ENCODE data around the gene HMX2. TPM values are rescaled to one million over a fixed set of nuclear protein-coding genes. Genes with fewer than 3 reads are reported as not detected.

HMX2 gene
- polyA plus RNA-seq, 1 donor (not counting 4 experiments of a cell fraction or from before 2014, with no cell fraction given) = not detected

- Histone ChIP-seq H3K79me2 (ENCODE audit: control insufficient read depth, insufficient read depth, low read length) (peaks cover 49% of the 10 kb centered on the region), H3K4me3 (ENCODE audit: control insufficient read depth in 2 of 3, extremely low read depth in 1 of 3, insufficient read depth in 2 of 3, low read depth in 1 of 3, low read length in 3 of 3) (peak within 1 kb of the TSS; percentile 78 to 97 (median 82)), H3K36me3 (ENCODE audit: control insufficient read depth in 2 of 2, extremely low read depth in 1 of 2, insufficient read depth in 2 of 2, low read length in 2 of 2) (peaks cover 0 to 25% of the 10 kb centered on the region in 2 experiments), H3K27ac (ENCODE audit: control insufficient read depth, insufficient read depth, low read length) (peak within 1 kb of the TSS; percentile 80), H3K4me1 (ENCODE audit: control insufficient read depth, extremely low read depth, insufficient read depth, low read length) (peaks cover 37% of the 10 kb centered on the region), H4K20me1 (ENCODE audit: control insufficient read depth, extremely low read depth, insufficient read depth, low read length) (peaks cover 15% of the 10 kb centered on the region), H3K9me1 (ENCODE audit: control insufficient read depth, extremely low read depth, insufficient read depth, low read length) (peaks cover 3% of the 10 kb centered on the region), H3K9ac (ENCODE audit: control insufficient read depth, extremely low read depth, insufficient read depth, low read length) (peak within 1 kb of the TSS; percentile 85), H3K9me3 (ENCODE audit: control insufficient read depth, low read depth, low read length) (no peaks in the 10 kb centered on the region), H3K27me3 (ENCODE audit: control insufficient read depth, extremely low read depth, insufficient read depth, low read length) (peaks cover 30% of the 10 kb centered on the region), H2AFZ (ENCODE audit: control insufficient read depth, low read length) (peak within 1 kb of the TSS; percentile 60), H3K4me2 (ENCODE audit: control insufficient read depth, extremely low read depth, insufficient read depth, low read depth, low read length) (peak within 1 kb of the TSS; percentile 90)
- DNase-seq (ENCODE audit: low read depth, low spot score) (peak; percentile 96), FAIRE-seq (peak; percentile 86)
- TF ChIP-seq, protein P1, sequence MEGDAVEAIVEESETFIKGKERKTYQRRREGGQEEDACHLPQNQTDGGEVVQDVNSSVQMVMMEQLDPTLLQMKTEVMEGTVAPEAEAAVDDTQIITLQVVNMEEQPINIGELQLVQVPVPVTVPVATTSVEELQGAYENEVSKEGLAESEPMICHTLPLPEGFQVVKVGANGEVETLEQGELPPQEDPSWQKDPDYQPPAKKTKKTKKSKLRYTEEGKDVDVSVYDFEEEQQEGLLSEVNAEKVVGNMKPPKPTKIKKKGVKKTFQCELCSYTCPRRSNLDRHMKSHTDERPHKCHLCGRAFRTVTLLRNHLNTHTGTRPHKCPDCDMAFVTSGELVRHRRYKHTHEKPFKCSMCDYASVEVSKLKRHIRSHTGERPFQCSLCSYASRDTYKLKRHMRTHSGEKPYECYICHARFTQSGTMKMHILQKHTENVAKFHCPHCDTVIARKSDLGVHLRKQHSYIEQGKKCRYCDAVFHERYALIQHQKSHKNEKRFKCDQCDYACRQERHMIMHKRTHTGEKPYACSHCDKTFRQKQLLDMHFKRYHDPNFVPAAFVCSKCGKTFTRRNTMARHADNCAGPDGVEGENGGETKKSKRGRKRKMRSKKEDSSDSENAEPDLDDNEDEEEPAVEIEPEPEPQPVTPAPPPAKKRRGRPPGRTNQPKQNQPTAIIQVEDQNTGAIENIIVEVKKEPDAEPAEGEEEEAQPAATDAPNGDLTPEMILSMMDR (optimal IDR thresholded peaks at IDR 0.05 in 1 of 3, IDR thresholded peaks at IDR 0.05 in 1 of 3, conservative IDR thresholded peaks at IDR 0.05 in 1 of 3; ENCODE audit: extremely low read depth in 1 of 3, insufficient read depth in 2 of 3, low read length in 3 of 3) = peak in 1 of 3 experiments; percentile 49
- no peak for TF ChIP-seq EZH2 (IDR thresholded peaks at IDR 0.05; ENCODE audit: low read length)
- dilution Hi-C loops (cut with MboI; ENCODE audit: extremely low pct_ligation_motif_present, low sequenced_read_pairs) = no loop called here
These were observed 6.3 kb downstream of the HMX2 start, which contains the start of gene BUB3 for GRCh38 chr10:123154092-123154710. BUB3 (plus strand) TSS chr10:123154402; CDS start chr10:123154918, 516 bp downstream.

DNA sequence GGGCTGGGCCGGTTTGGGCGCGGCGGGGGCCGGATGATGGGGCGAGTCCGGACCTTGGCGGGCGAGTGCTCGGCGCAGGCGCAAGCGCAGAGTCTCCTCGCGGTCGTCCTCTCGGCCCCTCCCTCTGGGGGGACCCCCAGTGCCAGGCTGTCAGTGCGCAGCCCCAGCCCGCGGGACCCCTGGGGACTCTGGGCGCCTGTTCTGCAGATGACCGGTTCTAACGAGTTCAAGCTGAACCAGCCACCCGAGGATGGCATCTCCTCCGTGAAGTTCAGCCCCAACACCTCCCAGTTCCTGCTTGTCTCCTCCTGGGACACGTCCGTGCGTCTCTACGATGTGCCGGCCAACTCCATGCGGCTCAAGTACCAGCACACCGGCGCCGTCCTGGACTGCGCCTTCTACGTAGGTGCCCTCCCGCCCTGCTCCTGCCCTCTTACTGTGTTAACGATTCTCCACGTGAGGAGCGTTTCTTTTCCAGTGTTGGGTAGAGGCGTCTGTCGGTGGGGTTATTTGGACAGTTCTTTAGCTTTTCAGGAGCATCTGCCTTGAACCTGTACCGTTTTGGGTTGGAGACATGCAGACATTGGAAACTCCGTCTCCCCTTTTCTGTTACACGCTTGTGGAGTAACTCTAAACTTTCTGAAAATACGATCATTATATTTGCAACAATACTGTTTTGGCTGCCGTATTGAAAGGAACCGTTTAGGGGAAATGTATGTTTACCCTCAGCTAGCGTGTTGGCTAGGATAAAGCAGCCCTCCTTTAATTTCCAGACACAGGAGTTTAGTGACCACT, 7.0 kb downstream of the HMX2 start:
- Histone ChIP-seq H3K9ac (ENCODE audit: control insufficient read depth, extremely low read depth, insufficient read depth, low read length) (peak overlapping the region; percentile 85), H3K36me3 (ENCODE audit: control insufficient read depth in 2 of 2, extremely low read depth in 1 of 2, insufficient read depth in 2 of 2, low read length in 2 of 2) (peaks cover 0 to 25% of the 10 kb centered on the region in 2 experiments), H3K4me2 (ENCODE audit: control insufficient read depth, extremely low read depth, insufficient read depth, low read depth, low read length) (peak overlapping the region; percentile 90), H3K9me1 (ENCODE audit: control insufficient read depth, extremely low read depth, insufficient read depth, low read length) (peaks cover 3% of the 10 kb centered on the region), H4K20me1 (ENCODE audit: control insufficient read depth, extremely low read depth, insufficient read depth, low read length) (peaks cover 15% of the 10 kb centered on the region), H3K4me3 (ENCODE audit: control insufficient read depth in 2 of 3, extremely low read depth in 1 of 3, insufficient read depth in 2 of 3, low read depth in 1 of 3, low read length in 3 of 3) (peak overlapping the region; percentile 78 to 97 (median 82)), H2AFZ (ENCODE audit: control insufficient read depth, low read length) (peak overlapping the region; percentile 47), H3K27me3 (ENCODE audit: control insufficient read depth, extremely low read depth, insufficient read depth, low read length) (peaks cover 23% of the 10 kb centered on the region), H3K79me2 (ENCODE audit: control insufficient read depth, insufficient read depth, low read length) (peaks cover 56% of the 10 kb centered on the region), H3K9me3 (ENCODE audit: control insufficient read depth, low read depth, low read length) (no peaks in the 10 kb centered on the region), H3K27ac (ENCODE audit: control insufficient read depth, insufficient read depth, low read length) (peak overlapping the region; percentile 80), H3K4me1 (ENCODE audit: control insufficient read depth, extremely low read depth, insufficient read depth, low read length) (peaks cover 36% of the 10 kb centered on the region)
- dilution Hi-C loops (cut with MboI; ENCODE audit: extremely low pct_ligation_motif_present, low sequenced_read_pairs) = no loop called here
- DNase-seq (ENCODE audit: low read depth, low spot score) (no peak), FAIRE-seq (peak; percentile 9)
- TF ChIP-seq EZH2 (IDR thresholded peaks at IDR 0.05; ENCODE audit: low read length) = no peak
- TF ChIP-seq, protein P1 (optimal IDR thresholded peaks at IDR 0.05 in 1 of 3, IDR thresholded peaks at IDR 0.05 in 1 of 3, conservative IDR thresholded peaks at IDR 0.05 in 1 of 3; ENCODE audit: extremely low read depth in 1 of 3, insufficient read depth in 2 of 3, low read length in 3 of 3) = no peak
